Gastroesophageal sphincter (tissue), 3 donors: Measurements from ENCODE around the gene OPCML.

Source experiments
- CTCF ChIP-seq, 4 experiments: fragments of 200-600 bp in 2 of 4; fragments of 450-650 bp in 2 of 4; sonication (generic) in 1 of 4; IDR thresholded peaks; one replicate each; pipeline ENCODE4 v1.5.1; 2017 to 2019; ENCODE audit warnings: antibody characterized with exemption in 4 of 4, mild to moderate bottlenecking in 2 of 4, moderate library complexity in 2 of 4
- POLR2A ChIP-seq, 2 donors: fragments of 450-650 bp; IDR thresholded peaks; one replicate each; pipeline ENCODE4 v1.6.1; 2017; ENCODE audit warnings: antibody characterized with exemption in 2 of 2, mild to moderate bottlenecking in 2 of 2, moderate library complexity in 1 of 2
- POLR2AphosphoS5 ChIP-seq: sonication (generic); formaldehyde crosslinking; IDR thresholded peaks from one replicate; pipeline ENCODE4 v1.6.1; 2017; ENCODE audit warnings: antibody characterized with exemption

GRCh38 chr11:133408402-133408801, 123.9 kb downstream of the OPCML start:
- TF ChIP-seq CTCF (IDR thresholded peaks at IDR 0.05) (no peak), POLR2A (IDR thresholded peaks at IDR 0.05) (no peak), POLR2AphosphoS5 (no peak)
